Measurements from ENCODE around the gene OOSP4A.

The OOSP4A gene

DNA sequence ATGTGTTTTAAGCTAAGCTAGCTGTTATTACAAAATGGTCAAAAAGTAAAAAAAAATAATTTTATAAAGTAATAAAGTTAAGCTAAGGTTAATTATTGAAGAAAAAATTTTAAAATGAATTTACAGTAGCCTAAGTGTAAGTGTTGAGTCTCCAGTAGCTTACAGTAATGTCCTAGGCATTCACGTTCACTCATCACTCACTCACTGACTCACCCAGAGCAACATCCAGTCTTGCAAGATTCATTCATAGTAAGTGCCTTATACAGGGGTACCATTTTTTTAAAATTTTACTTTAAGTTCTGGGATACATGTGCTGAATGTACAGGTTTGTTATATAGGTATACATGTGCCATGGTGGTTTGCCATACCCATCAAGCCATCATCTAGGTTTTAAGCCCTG, 41.5 kb downstream of the OOSP4A start:
- H3K27ac ChIP-seq (ENCODE audit: insufficient read depth, low read depth, low read length, poor library complexity, severe bottlenecking) = no peak overlapping the region
- no peaks in the 10 kb centered on the region for H3K36me3 ChIP-seq (ENCODE audit: control insufficient read depth, insufficient read depth, low read length)
- H3K27me3 ChIP-seq (ENCODE audit: control insufficient read depth, insufficient read depth, low read length, poor library complexity, severe bottlenecking) = no peaks in the 10 kb centered on the region
- no peaks in the 10 kb centered on the region for H3K4me1 ChIP-seq (ENCODE audit: control insufficient read depth, insufficient read depth, low read length)
- H3K9me3 ChIP-seq (ENCODE audit: control insufficient read depth, low read length) = no peaks in the 10 kb centered on the region
- WGBS, 2 experiments = 100% methylated on average over 1 of the region's 1 CpG; no CpG with 5 or more reads in 1 of the 2 experiments
- no peak overlapping the region for H3K4me3 ChIP-seq (ENCODE audit: insufficient read depth, low read depth, low read length)

DNA sequence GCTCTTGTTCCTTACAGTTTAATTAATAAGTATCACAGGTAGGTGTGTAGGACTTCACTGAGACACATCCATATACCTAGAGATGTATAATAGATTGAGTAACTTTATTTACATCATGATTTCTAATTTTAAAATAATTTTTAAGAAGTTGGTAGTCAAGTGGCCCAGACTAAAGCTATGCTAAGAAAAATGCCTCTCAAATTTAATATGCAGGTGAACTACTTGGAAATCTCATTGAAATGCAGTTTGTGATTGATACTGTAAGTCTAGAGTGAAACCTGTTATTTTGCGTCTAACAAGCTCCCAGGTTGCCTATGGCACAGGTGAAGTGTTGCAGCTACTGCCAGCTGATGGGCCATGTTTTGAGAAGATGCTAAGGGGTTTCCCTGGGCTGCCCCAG, 53.0 kb downstream of the OOSP4A start, which contains the start of gene OOSP4B:
OOSP4B (plus strand) TSS at position 301 of the 400 bp plus-strand sequence.
- 93 to 97% methylated on average over 1 of the region's 1 CpG for WGBS, 2 experiments
- H3K4me1 ChIP-seq (ENCODE audit: control insufficient read depth, insufficient read depth, low read length) = no peaks in the 10 kb centered on the region
- H3K9me3 ChIP-seq (ENCODE audit: control insufficient read depth, low read length) = no peaks in the 10 kb centered on the region
- H3K27me3 ChIP-seq (ENCODE audit: control insufficient read depth, insufficient read depth, low read length, poor library complexity, severe bottlenecking) = no peaks in the 10 kb centered on the region
- no peaks in the 10 kb centered on the region for H3K36me3 ChIP-seq (ENCODE audit: control insufficient read depth, insufficient read depth, low read length)
- H3K4me3 ChIP-seq (ENCODE audit: insufficient read depth, low read depth, low read length) = no peak within 1 kb of the TSS
- H3K27ac ChIP-seq (ENCODE audit: insufficient read depth, low read depth, low read length, poor library complexity, severe bottlenecking) = no peak within 1 kb of the TSS

DNA sequence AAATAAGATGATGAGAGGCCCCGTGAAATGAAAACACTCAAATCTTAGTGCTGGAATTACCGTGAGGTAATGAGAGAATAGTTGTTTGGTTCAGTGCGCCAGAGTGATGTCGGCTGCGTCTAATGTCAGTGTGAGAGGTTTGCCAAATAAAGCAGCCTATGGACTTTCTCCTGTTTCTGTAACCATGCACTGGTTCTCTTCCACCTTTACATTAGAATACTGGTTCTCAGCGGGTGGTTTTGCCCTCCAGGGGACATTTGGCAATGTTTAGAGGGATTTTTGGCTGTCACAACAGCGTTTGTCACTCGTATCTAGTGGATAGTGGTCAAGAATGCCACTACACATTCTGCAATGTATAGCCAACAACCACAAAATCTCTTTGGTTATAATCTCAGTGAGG, 54.2 kb downstream of the OOSP4A start:
- Histone ChIP-seq H3K9me3 (ENCODE audit: control insufficient read depth, low read length) (no peaks in the 10 kb centered on the region), H3K36me3 (ENCODE audit: control insufficient read depth, insufficient read depth, low read length) (no peaks in the 10 kb centered on the region), H3K4me1 (ENCODE audit: control insufficient read depth, insufficient read depth, low read length) (no peaks in the 10 kb centered on the region), H3K4me3 (ENCODE audit: insufficient read depth, low read depth, low read length) (no peak overlapping the region), H3K27ac (ENCODE audit: insufficient read depth, low read depth, low read length, poor library complexity, severe bottlenecking) (no peak overlapping the region), H3K27me3 (ENCODE audit: control insufficient read depth, insufficient read depth, low read length, poor library complexity, severe bottlenecking) (no peaks in the 10 kb centered on the region)
- 51% methylated on average over 7 to 8 of the region's 8 CpGs for WGBS, 2 experiments
